COLO668 (cell line): ENCODE data around the gene CFAP57.

Source experiments
- DNase-seq: peaks from one replicate; lab custom pipeline; 2025; ENCODE audit not compliant: unreplicated experiment; lab: John Stamatoyannopoulos, UW

The CFAP57 gene

DNA sequence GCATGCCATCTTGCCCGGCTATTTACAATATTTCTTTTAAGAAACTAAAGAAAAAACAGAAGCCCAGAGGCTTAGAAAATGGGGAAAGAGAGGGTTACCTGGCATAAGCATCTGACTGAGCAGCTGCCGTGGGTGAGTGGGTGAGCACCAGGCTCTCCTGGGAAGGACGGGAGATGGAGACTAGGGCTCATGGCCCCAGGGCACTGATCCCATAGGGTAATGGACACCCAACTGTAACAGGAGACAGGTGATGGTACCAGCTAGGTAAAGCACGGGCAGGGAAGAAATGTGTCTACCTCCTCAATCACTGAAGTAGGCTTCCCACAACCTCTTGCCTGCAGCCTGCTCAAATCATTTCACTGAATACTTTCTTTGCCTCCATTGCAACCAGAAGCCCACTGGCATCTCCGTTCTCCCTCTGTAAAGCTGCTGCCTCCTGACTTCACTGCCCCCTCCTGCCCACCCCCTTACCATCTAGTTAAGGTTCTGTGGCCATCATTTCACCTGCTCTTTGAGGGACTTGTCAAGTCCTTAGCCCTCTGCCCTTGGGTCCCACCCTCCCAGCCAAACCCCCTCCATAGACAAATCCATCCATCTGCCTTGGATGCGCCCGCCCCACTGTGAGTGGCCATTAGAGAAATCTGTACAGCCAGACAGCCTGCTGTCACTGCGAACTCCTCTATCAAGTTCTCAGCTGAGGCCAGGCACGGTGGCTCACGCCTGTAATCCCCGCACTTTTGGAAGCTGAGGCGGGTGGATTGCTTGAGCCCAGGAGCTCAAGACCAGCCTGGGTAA, 103.9 kb downstream of the CFAP57 start:
- peak; percentile 46 for DNase-seq

- no peak for DNase-seq
These were observed 104.5 kb downstream of the CFAP57 start for GRCh38 chr1:43276673-43277072.

- no peak for DNase-seq
These were observed 105.2 kb downstream of the CFAP57 start for GRCh38 chr1:43277116-43277876.

- no peak for DNase-seq
These were observed 107.0 kb downstream of the CFAP57 start for GRCh38 chr1:43279161-43279560.

DNA sequence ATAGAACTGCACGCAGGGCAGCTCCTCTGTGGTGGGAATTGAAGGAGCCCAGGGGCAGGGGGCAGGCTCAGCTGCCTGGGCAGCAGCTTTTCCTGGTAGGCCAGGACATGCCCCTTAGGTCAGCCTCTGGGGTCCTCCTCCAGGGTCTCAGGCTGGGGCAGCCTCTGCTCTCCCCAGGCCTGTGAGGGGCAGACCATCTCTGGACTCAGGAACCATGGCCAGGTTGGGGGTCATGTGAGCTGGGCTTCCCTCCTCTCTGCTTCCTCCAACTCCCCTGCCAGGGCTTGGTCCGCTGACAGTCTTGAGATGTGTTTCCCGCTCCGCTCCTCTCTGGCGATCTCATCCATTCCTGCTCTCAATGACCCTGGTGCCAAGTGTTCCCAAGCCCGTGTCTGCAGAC, 107.5 kb downstream of the CFAP57 start:
- DNase-seq = no peak

- no peak for DNase-seq
These were observed 108.6 kb downstream of the CFAP57 start for GRCh38 chr1:43280692-43281091.

DNA sequence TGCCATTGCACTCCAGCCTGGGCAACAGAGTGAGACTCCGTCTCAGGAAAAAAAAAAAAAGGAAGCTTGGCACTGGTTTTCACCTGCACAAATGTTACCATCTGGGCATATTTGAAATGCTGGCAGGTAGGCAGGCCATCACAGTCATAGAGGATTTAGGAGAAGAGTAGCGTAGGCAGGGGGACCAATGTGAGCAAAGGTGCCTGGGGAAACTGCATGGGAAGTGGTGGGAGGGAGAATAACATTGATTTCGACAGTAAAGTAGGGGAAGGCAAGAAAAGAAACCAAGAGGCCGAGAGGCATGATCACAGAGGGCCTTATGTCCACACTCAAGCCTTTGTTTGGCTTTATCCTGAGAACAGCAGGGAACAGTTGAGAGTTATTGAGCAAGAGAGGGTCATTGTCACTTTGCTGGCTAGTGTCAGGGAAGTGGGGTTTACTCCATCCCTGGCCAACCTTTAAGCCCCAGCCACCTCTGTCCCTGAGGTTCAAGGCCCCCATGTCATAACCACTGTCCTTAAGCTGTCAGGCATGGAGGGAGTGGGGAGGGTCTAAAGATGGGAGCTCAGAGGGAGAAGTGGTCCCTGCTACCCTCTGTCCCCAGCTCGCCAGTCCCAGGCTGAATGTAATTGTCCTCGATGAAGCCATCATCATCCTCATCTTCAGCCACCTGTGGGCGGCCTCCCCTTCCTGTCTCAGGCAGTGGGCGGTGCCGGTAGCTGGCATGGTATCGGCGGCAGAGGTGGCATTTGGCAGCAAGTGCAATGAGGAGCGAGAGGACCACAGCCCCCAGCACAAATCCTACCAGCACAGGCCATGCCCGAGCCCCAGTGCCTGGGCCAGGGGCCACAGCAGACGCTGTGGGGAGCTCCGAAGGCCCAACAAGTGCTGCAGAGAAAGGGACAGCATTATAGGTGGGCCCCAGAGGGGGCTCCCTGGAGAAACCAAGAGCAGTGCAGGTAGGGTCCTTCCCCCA, 110.4 kb downstream of the CFAP57 start:
- no peak for DNase-seq

- DNase-seq = peak; percentile 52
These were observed 111.9 kb downstream of the CFAP57 start for GRCh38 chr1:43284065-43284464.

- DNase-seq = peak; percentile 58
These were observed 112.5 kb downstream of the CFAP57 start for GRCh38 chr1:43284546-43285110.

DNA sequence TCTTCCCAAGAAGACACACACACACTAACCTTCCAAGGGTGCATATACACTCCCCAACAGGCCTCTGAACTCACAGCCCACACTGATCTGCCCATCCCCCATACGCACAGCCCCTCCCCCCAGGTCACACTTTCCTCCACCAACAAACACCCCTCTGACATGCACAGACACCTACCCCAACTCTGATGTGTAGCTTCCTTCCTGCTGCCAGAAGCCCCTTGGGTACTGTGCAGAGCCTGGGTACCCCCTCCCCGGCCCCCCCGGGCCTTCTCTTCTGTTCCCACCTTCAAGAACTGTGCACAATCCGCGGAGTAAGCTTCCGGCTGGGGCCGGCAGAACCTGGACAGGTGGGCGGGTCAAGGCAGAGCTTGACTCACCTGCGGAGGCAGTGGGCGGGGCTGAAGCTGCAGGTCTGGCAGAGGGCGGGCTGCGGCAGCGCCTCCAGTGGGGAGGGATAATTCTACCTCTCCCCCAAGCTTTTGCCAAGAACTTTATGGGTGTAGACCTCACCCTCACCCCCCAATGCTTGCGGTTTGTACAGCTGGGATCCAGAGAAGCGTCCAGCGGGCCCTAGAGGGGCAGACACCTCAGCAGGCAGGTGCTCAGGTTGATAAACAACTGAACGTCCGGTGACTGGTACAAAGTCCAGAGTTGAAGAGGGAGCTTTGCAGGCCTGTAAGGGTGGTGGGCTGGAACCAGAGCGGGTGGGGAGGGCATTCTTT, 113.3 kb downstream of the CFAP57 start, which contains the start of gene C1orf210:
Gene C1orf210, minus strand, starts transcription at position 313 of the 722 bp plus-strand sequence. CDS start 2,311 bp downstream, outside the sequence.
- DNase-seq = peak; percentile 100

GRCh38 chr1:43286115-43286514, 114.0 kb downstream of the CFAP57 start:
- peak; percentile 73 for DNase-seq

- no peak for DNase-seq
These were observed 114.4 kb downstream of the CFAP57 start for GRCh38 chr1:43286533-43286932.

- DNase-seq = no peak
These were observed 116.1 kb downstream of the CFAP57 start for GRCh38 chr1:43288058-43288784.

GRCh38 chr1:43288785-43289706, 116.9 kb downstream of the CFAP57 start:
- DNase-seq = no peak

DNA sequence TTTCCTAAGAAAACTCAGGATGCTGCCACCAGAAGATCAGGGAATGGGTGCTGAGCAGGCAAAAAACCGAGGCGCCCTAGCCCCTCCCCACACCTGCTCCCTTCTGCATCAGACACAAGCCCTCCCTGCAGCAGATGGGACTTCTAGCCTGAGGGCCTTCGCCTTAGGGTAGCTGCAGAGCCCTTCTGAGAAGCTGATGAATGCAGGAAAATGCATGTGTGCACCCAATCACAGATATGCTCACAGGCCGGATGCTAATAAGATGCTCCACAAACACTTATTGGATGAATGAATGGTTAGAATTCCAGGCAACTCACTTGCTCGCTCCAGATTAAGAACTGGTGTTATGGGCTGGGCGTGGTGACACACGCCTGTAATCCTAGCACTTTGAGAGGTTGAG, 120.1 kb downstream of the CFAP57 start:
- DNase-seq = peak; percentile 36

DNA sequence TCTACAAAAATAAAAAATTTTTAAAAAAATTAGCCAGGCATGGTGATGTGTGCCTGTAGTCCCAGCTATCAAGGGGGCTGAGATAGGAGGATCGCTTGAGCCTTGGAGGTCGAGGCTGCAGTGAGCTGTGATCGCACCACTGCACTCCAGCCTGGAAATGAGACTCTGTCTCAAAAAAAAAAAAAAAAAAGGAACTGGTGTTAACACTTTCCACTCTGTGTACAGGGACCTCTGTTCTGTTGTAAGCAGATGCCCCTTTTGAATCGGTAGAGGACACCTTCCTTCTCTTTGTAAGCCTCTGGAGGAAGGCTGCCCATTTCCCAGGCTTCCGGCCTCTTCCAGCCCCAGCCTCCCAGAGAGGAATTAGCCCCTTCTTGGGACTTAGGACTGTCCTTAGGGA, 120.5 kb downstream of the CFAP57 start:
- no peak for DNase-seq

GRCh38 chr1:43293176-43293575, 121.0 kb downstream of the CFAP57 start:
- DNase-seq = no peak
